DND-41 (cell line): ENCODE measurements around the gene GBE1.

ENCODE experiments used
- ATAC-seq: fragments of 200-7000 bp; cut with Tn5 transposase; 3 replicates; pipeline ENCODE4 v1.9.1; 2021; ENCODE audit warnings: low read depth; ENCODE audit not compliant: insufficient read depth
- DNase-seq: peaks from one replicate; pipeline ENCODE4 v3.0.0-alpha.2; 2020
- H2AFZ ChIP-seq: 2 replicates; pipeline ENCODE4 v1.6.0; 2012; ENCODE audit warnings: low read depth, low read length
- H3K27ac ChIP-seq: 2 replicates; pipeline ENCODE4 v1.5.1; 2012; ENCODE audit warnings: low read length, inconsistent platforms
- H3K27me3 ChIP-seq: fragments of 200-600 bp; sonication (generic); 2 replicates; pipeline ENCODE4 v1.6.0; 2012; ENCODE audit warnings: low read length, mild to moderate bottlenecking, inconsistent platforms; ENCODE audit not compliant: insufficient read depth, poor library complexity
- H3K36me3 ChIP-seq: 2 replicates; pipeline ENCODE4 v1.5.1; 2012; ENCODE audit warnings: low read length, inconsistent platforms; ENCODE audit not compliant: insufficient read depth
- H3K4me1 ChIP-seq: 2 replicates; pipeline ENCODE4 v1.5.1; 2012; ENCODE audit warnings: mild to moderate bottlenecking, low read length; ENCODE audit not compliant: insufficient read depth
- H3K4me2 ChIP-seq: 2 replicates; pipeline ENCODE4 v1.6.0; 2012; ENCODE audit warnings: mild to moderate bottlenecking, moderate library complexity, low read length, inconsistent platforms; ENCODE audit not compliant: insufficient read depth
- H3K4me3 ChIP-seq, 2 experiments: fragments of 200-600 bp in 1 of 2; shearing (Covaris generic) in 1 of 2; 2 replicates each; pipeline ENCODE4 v1.5.1; 2012 to 2016; ENCODE audit warnings: inconsistent platforms in 2 of 2, low read length in 2 of 2, mild to moderate bottlenecking in 2 of 2, low read depth in 1 of 2, moderate library complexity in 1 of 2
- H3K79me2 ChIP-seq: 2 replicates; pipeline ENCODE4 v1.6.0; 2012; ENCODE audit warnings: low read length, inconsistent platforms; ENCODE audit not compliant: insufficient read depth
- H3K9ac ChIP-seq: 2 replicates; pipeline ENCODE4 v1.6.0; 2012; ENCODE audit warnings: low read depth, mild to moderate bottlenecking, inconsistent platforms, low read length, moderate library complexity
- H3K9me3 ChIP-seq: 2 replicates; pipeline ENCODE4 v1.5.1; 2012; ENCODE audit warnings: low read length, moderate library complexity, mild to moderate bottlenecking, inconsistent platforms; ENCODE audit not compliant: insufficient read depth, severe bottlenecking
- H4K20me1 ChIP-seq: 2 replicates; pipeline ENCODE4 v1.6.0; 2012; ENCODE audit warnings: low read length; ENCODE audit not compliant: insufficient read depth
- CTCF ChIP-seq: IDR thresholded peaks from 2 replicates; pipeline ENCODE4 v1.5.1; 2012; ENCODE audit warnings: borderline replicate concordance, low read length, moderate library complexity, mild to moderate bottlenecking; ENCODE audit not compliant: poor library complexity, severe bottlenecking; ENCODE audit errors: extremely low read depth
- EZH2 ChIP-seq: IDR thresholded peaks from 3 replicates; pipeline ENCODE4 v1.6.1; 2012; ENCODE audit warnings: borderline replicate concordance, low read depth, mild to moderate bottlenecking, moderate library complexity, low read length, inconsistent platforms; ENCODE audit not compliant: severe bottlenecking

Gene GBE1

DNA sequence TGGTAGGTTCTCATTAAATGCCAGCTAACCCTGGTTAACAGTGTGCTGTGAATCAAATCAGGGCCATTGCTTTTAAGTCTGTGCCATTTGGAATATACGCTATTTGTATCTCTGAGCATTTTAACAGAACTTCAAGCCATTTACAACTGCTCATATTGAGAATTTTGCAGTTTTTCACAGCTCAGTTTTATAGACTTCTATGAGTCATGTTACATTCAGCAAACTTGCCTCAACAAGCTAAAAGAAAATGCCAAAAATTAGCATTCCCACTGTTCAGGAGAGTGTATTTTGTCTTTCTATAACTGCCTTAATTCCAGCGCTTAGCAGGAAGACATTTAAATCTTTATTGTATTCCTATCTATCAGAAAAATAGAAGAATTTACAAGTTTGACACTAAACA lies 196.4 kb downstream of the GBE1 start:
- TF ChIP-seq EZH2 (no peak), CTCF (no peak)
- no peaks in the 10 kb centered on the region for H3K4me1 ChIP-seq
- H3K27me3 ChIP-seq: no peaks in the 10 kb centered on the region
- ATAC-seq (no peak), DNase-seq (no peak)
- no peak overlapping the region for H3K27ac ChIP-seq
- H3K4me2 ChIP-seq: no peak overlapping the region
- H3K4me3 ChIP-seq: no peak overlapping the region
- no peak overlapping the region for H2AFZ ChIP-seq
- no peaks in the 10 kb centered on the region for H4K20me1 ChIP-seq
- H3K36me3 ChIP-seq: peaks cover 67% of the 10 kb centered on the region
- no peak overlapping the region for H3K9ac ChIP-seq
- H3K79me2 ChIP-seq: no peaks in the 10 kb centered on the region
- no peaks in the 10 kb centered on the region for H3K9me3 ChIP-seq

GRCh38 chr3:81558106-81558505 lies 203.3 kb downstream of the GBE1 start:
- Histone ChIP-seq H2AFZ (no peak overlapping the region), H3K4me3 (no peak overlapping the region), H3K27me3 (no peaks in the 10 kb centered on the region), H3K9me3 (no peaks in the 10 kb centered on the region), H3K4me1 (0 out of 2 replicates have a peak, but pooled peaks cover 3% of the 10 kb centered on the region), H3K4me2 (no peak overlapping the region), H3K79me2 (no peaks in the 10 kb centered on the region), H3K27ac (no peak overlapping the region), H4K20me1 (no peaks in the 10 kb centered on the region), H3K36me3 (peaks cover 45% of the 10 kb centered on the region), H3K9ac (no peak overlapping the region)
- TF ChIP-seq EZH2 (no peak), CTCF (no peak)
- DNase-seq (no peak), ATAC-seq (no peak)

DNA sequence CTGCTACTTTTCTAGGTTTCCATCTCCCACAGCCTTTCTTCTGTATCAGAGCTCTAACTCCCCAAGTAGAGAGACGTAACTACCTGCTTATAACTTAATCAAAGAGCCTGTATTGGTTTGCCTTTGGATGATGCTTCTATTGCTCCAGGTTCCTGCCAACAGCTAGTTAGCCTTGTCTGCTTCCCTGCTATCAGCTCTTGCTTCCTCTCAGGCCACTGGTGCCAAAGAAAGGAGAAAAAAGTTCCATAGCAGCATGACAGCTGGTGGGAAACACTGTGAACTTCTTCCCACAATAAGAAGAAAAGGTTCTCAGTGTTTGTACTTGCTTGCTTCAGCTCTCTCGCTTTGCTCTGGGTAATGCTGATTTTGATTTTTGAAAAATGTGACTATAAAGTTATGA lies 206.6 kb downstream of the GBE1 start:
- no peak overlapping the region for H3K4me2 ChIP-seq
- TF ChIP-seq CTCF (no peak), EZH2 (no peak)

More for the DNA sequence above, 206.6 kb downstream of the GBE1 start:
- H3K36me3 ChIP-seq: peaks cover 68% of the 10 kb centered on the region
- peak overlapping the region; percentile 16; the same call in 1 of the 2 replicates for H3K27ac ChIP-seq
- H3K9me3 ChIP-seq: peaks cover 15% of the 10 kb centered on the region
- no peak overlapping the region for H3K9ac ChIP-seq
- H2AFZ ChIP-seq: no peak overlapping the region
- H3K4me3 ChIP-seq: no peak overlapping the region
- DNase-seq (no peak), ATAC-seq (peak; percentile 30; the same call in 1 of the 3 replicates)
- H3K4me1 ChIP-seq: 0 out of 2 replicates have a peak, but pooled peaks cover 3% of the 10 kb centered on the region
- no peaks in the 10 kb centered on the region for H3K79me2 ChIP-seq
- H4K20me1 ChIP-seq: no peaks in the 10 kb centered on the region
- no peaks in the 10 kb centered on the region for H3K27me3 ChIP-seq
